EL (cell line): ENCODE results near the gene FBN3.

Experiments used
- DNase-seq: peaks from one replicate; pipeline ENCODE4 v3.0.0-alpha.2; 2016

Gene FBN3

DNA sequence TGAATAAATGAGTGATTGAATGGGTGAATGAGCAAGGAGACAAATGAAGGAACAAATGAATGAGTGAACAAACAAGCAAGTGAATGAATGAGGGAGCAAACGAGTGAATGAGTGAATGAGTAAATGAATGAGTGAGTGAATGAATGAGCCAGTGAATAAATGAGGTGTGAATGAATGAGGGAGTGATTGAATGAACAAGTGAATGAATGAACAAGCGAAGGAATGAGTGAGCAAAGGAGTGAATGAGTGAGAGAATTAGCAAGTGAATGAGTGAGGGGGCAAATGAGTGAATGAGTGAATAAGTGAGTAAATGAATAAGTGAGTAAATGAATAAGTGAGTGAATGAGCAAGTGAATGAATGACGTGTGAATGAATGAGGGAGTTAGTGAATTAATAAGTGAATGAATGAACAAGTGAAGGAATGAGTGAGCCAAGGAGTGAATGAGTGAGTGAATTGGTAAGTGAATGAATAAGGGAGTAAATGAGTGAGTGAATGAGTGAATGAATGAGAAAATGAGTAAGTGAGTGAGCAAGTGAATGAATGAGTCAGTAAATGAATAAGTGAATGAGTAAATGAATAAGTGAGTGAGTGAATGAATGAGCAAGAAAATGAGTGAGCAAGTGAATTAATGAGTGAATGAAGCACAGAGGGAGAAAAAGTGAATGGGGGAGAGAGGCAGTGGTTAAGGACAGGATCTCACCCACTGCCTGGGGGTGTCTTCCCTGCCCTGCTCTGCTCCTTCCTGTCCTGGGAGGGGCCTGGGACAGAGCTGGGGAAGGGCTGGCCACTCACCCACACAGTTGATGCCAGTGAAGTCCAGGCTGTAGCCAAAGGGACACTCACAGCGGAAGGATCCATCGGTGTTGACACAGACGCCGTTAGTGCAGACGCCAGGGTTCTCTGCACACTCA, 60.4 kb downstream of the FBN3 start:
- DNase-seq = no peak

DNA sequence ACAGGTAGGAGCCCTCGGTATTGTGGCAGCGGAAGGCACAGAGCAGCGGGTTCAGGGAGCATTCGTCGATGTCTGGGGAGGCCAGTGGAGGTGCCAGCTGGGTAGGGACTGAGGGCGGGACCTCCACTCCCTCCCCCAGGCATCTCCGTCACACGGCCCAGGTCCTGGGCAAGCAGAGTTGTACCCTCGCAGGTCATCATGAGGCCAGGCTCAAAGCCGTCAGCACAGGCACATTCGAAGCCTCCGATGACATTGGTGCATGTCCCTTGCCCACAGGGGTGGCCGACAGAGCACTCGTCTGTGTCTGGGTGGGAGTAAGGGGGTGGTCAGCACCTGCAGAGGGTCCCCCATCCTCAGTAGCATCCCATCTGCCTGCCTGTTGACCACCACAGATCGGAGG, 61.5 kb downstream of the FBN3 start:
- DNase-seq = no peak

DNA sequence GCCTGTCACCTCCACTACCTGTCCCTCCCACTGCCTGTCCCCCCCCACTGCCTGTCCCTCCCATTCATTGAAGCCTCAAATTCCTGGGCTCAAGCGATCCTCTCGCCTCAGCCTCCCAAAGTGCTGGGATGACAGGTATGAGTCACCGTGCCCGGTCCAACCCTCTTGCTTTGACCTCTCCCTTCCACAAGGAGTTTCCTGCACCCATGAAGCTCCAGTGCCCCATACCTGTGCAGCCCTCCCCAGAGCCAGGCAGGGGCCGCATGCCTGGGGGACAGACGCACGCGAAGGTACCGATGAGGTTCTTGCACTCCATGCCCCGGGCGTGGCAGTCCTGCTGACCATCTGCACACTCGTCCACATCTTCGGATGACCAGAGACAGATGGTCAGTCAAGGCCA, 62.5 kb downstream of the FBN3 start:
- no peak for DNase-seq

- no peak for DNase-seq
Measured at GRCh38 chr19:8085598-8086408, 63.6 kb downstream of the FBN3 start.

DNA sequence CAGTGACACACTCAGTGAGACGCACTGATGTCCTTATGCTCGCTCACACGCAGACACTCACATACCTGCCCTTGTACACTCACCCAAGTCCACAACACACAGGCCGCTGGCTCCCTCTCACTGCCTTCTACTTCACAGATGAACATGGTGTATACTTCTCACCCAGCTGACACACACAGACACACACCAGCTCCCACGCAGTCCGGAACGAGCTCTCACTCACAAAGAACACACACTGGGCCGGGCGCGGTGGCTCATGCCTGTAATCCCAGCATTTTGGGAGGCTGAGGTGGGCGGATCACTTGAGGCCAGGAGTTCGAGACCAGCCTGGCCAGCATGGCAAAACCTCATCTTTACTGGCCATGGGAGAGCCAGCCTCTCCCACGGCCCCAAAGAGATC, 65.2 kb downstream of the FBN3 start:
- no peak for DNase-seq

DNA sequence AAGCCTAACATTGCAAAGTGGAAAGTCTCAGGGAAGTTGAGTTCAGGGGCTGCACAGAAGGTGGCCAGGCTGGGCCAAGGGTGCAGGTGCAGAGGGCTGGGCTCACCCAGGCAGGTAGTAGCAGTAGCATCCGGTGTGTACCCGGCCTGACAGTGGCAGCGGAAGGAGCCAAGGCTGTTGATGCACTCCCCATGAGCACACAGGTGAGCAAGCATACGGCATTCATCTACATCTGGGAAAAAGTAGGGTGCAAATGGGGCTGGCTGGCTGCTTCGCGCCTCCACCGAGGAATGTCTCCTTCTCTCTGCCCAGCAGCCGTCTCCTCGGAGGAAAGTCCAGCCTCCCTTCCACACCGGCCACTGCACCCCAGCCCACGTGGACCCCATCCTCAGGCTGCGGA, 66.3 kb downstream of the FBN3 start:
- DNase-seq = no peak

DNA sequence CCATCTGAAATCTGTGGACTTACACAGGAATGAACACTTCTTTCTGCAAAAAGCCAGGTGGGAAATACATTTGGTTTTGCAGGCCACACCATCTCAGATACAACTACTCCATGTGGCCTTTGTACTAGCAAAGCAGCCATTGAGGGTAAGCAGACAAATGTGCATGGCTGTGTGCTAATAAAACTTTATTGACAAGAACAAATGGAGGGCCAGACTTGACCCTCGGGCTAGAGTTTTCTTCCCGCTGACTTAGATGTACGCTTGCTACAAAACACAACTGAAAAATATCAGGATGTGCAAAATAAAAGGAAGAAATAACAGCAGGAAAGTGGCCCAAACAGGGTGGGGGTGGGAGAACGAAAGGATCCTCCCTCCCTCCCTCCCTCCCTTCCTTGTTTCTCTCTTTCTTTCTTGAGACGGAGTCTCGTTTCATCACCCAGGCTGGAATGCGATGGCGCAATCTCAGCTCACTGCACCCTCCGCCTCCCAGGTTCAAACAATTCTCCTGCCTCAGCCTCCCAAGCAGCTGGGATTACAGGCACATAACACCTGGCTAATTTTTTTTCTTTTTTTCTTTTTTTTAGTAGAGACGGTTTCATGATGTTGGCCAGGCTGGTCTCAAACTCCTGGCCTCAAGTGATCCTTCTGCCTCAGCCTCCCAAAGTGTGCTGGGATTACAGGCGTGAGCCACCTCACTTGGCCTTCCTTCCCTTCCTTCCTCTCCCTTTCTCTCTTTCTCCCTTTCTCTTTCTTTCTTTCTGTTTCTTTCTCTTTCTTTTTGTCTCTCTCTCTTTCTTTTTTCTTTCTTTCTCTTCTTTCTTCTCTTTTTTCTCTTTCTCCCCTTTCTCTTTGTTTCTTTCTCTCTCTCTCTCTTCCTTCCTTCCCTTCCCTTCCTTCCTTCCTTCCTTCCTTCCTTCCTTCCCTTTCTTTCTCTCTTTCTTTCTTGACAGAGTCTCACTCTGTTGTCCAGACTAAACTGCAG, 67.5 kb downstream of the FBN3 start:
- DNase-seq = peak; percentile 24

- DNase-seq = no peak
Measured at GRCh38 chr19:8080832-8081231, 68.6 kb downstream of the FBN3 start.

DNA sequence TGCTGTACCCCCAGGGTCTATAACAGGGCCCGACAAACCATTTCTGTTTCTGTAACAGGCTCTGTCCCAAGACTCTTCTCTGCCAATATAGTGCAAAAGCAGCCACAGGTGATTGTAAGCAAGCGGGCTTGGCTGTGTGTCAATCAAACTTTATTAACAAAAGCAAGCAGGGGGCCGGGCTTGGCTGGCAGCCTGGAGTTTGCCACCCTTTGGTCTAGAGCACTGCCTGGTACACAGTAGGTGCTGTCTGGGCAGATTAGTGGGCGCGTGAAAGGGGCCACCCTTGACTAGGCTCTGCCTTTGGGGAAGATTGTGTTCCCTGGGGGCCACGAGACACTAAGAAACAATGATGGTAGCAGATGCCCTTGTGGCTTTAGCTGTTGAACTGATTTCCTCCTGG, 69.4 kb downstream of the FBN3 start:
- no peak for DNase-seq

DNA sequence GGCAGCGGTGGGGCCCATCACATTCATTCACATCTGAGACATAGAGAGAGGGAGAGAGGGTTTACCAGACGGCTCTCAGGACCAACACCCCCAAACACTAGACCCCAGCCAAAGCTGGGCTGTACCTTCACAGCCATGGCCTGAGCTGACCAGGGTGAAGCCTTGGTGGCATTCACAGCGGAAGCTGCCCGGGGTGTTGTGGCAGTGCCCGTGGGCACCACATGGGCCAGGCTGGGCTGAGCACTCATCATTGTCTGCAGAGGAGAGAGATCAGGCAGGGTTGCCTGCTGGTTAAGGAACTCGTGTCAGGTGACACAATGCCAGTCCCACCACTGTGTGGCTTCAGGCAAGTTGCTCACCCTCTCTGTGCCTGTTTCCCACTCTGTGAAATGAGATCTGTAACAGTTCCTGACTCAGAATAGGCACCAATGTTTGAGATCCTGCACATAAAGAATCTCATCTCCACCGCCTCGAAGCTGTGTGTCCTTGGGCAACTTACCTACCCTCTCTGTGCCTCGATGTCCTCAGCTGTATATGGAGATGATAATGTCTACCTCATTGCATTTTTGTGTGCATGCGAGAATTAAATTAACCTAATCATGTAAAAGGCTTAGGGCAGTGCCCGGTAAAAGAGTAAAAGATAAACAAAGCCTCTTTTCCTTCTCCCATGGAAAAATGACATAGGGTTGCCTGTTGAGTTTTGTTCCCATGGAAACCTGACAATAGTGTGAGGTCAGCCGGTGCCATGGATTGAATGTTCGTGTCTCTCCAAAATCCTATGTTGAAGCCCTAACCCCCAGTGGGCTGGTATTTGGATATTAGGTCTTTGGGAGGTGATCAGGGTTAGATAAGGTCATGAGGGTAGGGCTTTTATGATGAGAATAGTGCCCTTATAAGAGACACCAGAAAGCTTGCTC, 74.0 kb downstream of the FBN3 start:
- no peak for DNase-seq

DNA sequence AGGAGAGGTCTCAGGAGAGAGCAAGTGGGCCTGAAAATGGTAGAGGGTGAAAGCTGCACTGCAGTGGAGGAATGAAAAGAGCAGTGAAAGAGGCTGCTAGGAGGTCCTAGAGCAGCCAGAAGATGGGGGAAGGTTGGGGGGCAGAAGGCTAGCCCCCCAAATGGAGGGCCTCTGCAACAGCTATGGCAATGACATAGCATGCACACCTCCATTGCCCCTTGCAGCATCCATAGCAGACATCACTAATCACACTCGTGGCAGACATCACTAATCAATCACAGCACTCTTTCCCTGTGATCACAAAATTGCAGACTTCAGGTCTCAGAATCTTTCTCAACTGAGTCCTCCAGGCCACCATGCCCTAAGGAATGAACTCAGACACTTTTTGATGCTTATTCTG, 74.9 kb downstream of the FBN3 start:
- DNase-seq = no peak

GRCh38 chr19:8071912-8072311, 77.5 kb downstream of the FBN3 start:
- no peak for DNase-seq

GRCh38 chr19:8069096-8069973, 80.1 kb downstream of the FBN3 start:
- no peak for DNase-seq

- DNase-seq = no peak
Measured at GRCh38 chr19:8065875-8066261, 83.5 kb downstream of the FBN3 start.

GRCh38 chr19:8064911-8065874, 84.2 kb downstream of the FBN3 start:
- no peak for DNase-seq

GRCh38 chr19:8057545-8058270, 91.7 kb downstream of the FBN3 start:
- DNase-seq = no peak

- DNase-seq = no peak
Measured at GRCh38 chr19:8056533-8056932, 92.9 kb downstream of the FBN3 start.

DNA sequence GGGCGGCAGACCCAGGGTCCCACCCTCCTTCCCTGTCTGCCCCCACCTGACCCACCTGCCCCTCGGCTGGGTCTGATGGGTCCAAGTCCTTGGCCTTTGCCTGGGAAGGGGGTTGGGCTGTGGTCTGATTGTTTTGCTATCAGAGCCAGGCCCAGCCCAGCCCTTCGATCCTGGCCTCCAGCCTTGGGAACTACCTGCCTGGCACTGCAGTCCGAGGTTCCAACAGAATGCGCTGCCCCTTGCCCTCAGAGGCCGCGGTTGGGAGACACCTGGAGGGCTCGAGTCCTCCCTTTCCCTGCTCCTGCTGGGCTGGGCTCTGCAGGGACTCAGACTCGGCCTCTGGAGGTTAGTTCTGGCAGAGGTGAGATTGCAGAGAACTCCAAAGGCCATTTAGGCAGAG, 95.2 kb downstream of the FBN3 start:
- no peak for DNase-seq

GRCh38 chr19:8052464-8052859, 96.9 kb downstream of the FBN3 start, which contains the start of gene CCL25:
TSS of gene CCL25 (plus strand) at chr19:8052760. CDS start at chr19:8053050, 290 bp downstream.
- DNase-seq = no peak
